HG03469 (cell line): ENCODE results near the gene MAN1C1.

Experiments
- ATAC-seq: cut with Tn5 transposase; IDR thresholded peaks from one replicate; pipeline ENCODE4 v1.9.1; 2021; ENCODE audit warnings: mild to moderate bottlenecking, moderate library complexity, moderate number of reproducible peaks; ENCODE audit not compliant: unreplicated experiment

The MAN1C1 gene

GRCh38 chr1:25821630-25822091, 205.1 kb downstream of the MAN1C1 start:
- ATAC-seq = no peak

- ATAC-seq = no peak
These were observed 209.0 kb downstream of the MAN1C1 start for GRCh38 chr1:25825605-25826004.

- ATAC-seq = no peak
These were observed 210.0 kb downstream of the MAN1C1 start for GRCh38 chr1:25826571-25826970.

- ATAC-seq = no peak
These were observed 211.9 kb downstream of the MAN1C1 start for GRCh38 chr1:25828491-25828890.

- ATAC-seq = no peak
These were observed 212.5 kb downstream of the MAN1C1 start for GRCh38 chr1:25829046-25829445.

- ATAC-seq = no peak
These were observed 215.1 kb downstream of the MAN1C1 start for GRCh38 chr1:25831569-25832196.

GRCh38 chr1:25832336-25833037, 215.9 kb downstream of the MAN1C1 start:
- no peak for ATAC-seq

- ATAC-seq = no peak
These were observed 216.6 kb downstream of the MAN1C1 start for GRCh38 chr1:25833158-25833557.
